GM23338 (cell line): Measurements from ENCODE around the gene RNF167.

Experiments
- EZH2 ChIP-seq: fragments of 200-600 bp; sonication (generic); IDR thresholded peaks from one replicate; pipeline ENCODE4 v1.8.0; 2017; ENCODE audit warnings: antibody characterized with exemption, mild to moderate bottlenecking, low read depth; ENCODE audit not compliant: unreplicated experiment
- EZH2phosphoT487 ChIP-seq: fragments of 200-600 bp; sonication (generic); IDR thresholded peaks from one replicate; pipeline ENCODE4 v1.8.1; 2018; ENCODE audit warnings: antibody characterized with exemption; ENCODE audit not compliant: unreplicated experiment
- NANOG ChIP-seq: IDR thresholded peaks from 2 replicates; pipeline ENCODE4 v1.6.1; 2016; ENCODE audit warnings: antibody characterized with exemption, borderline replicate concordance
- POLR2AphosphoS5 ChIP-seq: IDR thresholded peaks from 2 replicates; pipeline ENCODE4 v1.6.1; 2016; ENCODE audit warnings: antibody characterized with exemption, low read depth
- STAT1 ChIP-seq: IDR thresholded peaks from one replicate; pipeline ENCODE4 v1.6.1; 2016; ENCODE audit warnings: antibody characterized with exemption; ENCODE audit not compliant: unreplicated experiment
- TF ChIP-seq, protein P1 (sequence below), 2 experiments: fragments of 200-600 bp in 1 of 2; sonication (generic) in 1 of 2; conservative IDR thresholded peaks; 2 replicates each; pipeline versions ENCODE4 v1.5.1 to v1.6.1; 2016 to 2017; ENCODE audit warnings: antibody characterized with exemption in 2 of 2, low read depth in 2 of 2, mild to moderate bottlenecking in 2 of 2, moderate library complexity in 1 of 2
- TF ChIP-seq, protein P2 (sequence below): IDR thresholded peaks from one replicate; pipeline ENCODE4 v1.6.1; 2018; ENCODE audit warnings: antibody characterized with exemption; ENCODE audit not compliant: unreplicated experiment

DNA sequence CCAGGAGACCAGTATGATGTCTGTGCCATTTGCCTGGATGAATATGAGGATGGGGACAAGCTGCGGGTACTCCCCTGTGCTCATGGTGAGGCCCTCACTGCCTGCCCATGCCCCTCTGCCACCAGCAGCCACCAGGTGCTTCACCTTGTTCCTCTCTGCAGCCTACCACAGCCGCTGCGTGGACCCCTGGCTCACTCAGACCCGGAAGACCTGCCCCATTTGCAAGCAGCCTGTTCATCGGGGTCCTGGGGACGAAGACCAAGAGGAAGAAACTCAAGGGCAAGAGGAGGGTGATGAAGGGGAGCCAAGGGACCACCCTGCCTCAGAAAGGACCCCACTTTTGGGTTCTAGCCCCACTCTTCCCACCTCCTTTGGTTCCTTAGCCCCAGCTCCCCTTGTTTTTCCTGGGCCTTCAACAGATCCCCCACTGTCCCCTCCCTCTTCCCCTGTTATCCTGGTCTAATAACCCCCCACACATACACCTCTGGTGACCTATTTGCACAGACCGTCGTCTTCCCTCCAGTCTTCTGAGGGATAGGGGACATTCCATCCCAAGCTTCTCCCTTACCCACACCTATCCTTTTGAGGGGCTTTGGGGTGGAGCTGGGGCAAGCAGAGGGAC is 4.6 kb downstream of the RNF167 start:
- TF ChIP-seq, protein P1, sequence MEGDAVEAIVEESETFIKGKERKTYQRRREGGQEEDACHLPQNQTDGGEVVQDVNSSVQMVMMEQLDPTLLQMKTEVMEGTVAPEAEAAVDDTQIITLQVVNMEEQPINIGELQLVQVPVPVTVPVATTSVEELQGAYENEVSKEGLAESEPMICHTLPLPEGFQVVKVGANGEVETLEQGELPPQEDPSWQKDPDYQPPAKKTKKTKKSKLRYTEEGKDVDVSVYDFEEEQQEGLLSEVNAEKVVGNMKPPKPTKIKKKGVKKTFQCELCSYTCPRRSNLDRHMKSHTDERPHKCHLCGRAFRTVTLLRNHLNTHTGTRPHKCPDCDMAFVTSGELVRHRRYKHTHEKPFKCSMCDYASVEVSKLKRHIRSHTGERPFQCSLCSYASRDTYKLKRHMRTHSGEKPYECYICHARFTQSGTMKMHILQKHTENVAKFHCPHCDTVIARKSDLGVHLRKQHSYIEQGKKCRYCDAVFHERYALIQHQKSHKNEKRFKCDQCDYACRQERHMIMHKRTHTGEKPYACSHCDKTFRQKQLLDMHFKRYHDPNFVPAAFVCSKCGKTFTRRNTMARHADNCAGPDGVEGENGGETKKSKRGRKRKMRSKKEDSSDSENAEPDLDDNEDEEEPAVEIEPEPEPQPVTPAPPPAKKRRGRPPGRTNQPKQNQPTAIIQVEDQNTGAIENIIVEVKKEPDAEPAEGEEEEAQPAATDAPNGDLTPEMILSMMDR (conservative IDR thresholded peaks at IDR 0.05; ENCODE audit: low read depth in 2 of 2) = no peak
- TF ChIP-seq EZH2phosphoT487 (no peak), EZH2 (no peak), NANOG (no peak), STAT1 (no peak), POLR2AphosphoS5 (no peak; the same call in 1 of the 2 replicates)
- TF ChIP-seq, protein P2, sequence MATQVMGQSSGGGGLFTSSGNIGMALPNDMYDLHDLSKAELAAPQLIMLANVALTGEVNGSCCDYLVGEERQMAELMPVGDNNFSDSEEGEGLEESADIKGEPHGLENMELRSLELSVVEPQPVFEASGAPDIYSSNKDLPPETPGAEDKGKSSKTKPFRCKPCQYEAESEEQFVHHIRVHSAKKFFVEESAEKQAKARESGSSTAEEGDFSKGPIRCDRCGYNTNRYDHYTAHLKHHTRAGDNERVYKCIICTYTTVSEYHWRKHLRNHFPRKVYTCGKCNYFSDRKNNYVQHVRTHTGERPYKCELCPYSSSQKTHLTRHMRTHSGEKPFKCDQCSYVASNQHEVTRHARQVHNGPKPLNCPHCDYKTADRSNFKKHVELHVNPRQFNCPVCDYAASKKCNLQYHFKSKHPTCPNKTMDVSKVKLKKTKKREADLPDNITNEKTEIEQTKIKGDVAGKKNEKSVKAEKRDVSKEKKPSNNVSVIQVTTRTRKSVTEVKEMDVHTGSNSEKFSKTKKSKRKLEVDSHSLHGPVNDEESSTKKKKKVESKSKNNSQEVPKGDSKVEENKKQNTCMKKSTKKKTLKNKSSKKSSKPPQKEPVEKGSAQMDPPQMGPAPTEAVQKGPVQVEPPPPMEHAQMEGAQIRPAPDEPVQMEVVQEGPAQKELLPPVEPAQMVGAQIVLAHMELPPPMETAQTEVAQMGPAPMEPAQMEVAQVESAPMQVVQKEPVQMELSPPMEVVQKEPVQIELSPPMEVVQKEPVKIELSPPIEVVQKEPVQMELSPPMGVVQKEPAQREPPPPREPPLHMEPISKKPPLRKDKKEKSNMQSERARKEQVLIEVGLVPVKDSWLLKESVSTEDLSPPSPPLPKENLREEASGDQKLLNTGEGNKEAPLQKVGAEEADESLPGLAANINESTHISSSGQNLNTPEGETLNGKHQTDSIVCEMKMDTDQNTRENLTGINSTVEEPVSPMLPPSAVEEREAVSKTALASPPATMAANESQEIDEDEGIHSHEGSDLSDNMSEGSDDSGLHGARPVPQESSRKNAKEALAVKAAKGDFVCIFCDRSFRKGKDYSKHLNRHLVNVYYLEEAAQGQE = no peak
